A673 (cell line): ENCODE data around the gene ATRN.

Experiments
- CTCF ChIP-seq: fragments of 300-800, 200-600 bp; sonication (generic); conservative IDR thresholded peaks from 2 replicates; pipeline ENCODE4 v1.5.1; 2017; ENCODE audit warnings: low read depth, mild to moderate bottlenecking, antibody characterized with exemption, low read length, moderate library complexity, mixed read lengths
- EZH2 ChIP-seq: fragments of 200-600 bp; sonication (generic); IDR thresholded peaks from 2 replicates; pipeline ENCODE4 v1.6.1; 2017; ENCODE audit warnings: borderline replicate concordance, low read depth, mild to moderate bottlenecking, mixed read lengths, antibody characterized with exemption, low read length; ENCODE audit not compliant: poor library complexity, severe bottlenecking

GRCh38 chr20:3670511-3670910 lies 199.7 kb downstream of the ATRN start:
- TF ChIP-seq CTCF (no peak), EZH2 (no peak)
